GM21737 (cell line): ENCODE measurements around the gene TMEM144.

Experiments used
- ATAC-seq: cut with Tn5 transposase; IDR thresholded peaks from one replicate; pipeline ENCODE4 v1.9.1; 2021; ENCODE audit warnings: mild to moderate bottlenecking, moderate library complexity; ENCODE audit not compliant: unreplicated experiment

TMEM144 gene

GRCh38 chr4:158209825-158210807 lies at the start of gene TMEM144:
Gene TMEM144, plus strand, starts transcription at chr4:158210486. Its CDS starts 2,182 bp downstream, at chr4:158212668.
- ATAC-seq, result peak; percentile 92

- ATAC-seq, result no peak
Measured at GRCh38 chr4:158161551-158162354, 48.5 kb upstream of the TMEM144 start.

DNA sequence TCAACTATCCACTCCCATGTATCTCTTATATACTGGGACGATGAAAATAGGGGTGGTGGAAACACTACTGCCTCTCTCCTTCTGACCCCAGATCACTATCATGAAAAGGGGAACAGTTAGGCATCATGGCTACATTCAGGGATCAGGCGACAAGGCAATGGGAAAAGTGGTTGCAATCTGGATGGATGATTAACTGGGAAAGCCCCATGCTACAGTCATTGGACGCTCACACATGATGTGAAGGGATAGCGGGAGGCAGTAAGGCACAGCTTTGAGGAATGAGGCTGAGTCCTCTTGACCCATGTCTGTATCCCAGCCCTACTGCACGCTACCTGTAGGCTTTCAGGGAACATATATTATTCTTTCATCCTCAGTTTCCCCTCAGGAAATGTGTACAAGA lies 47.7 kb upstream of the TMEM144 start:
- ATAC-seq, result no peak

DNA sequence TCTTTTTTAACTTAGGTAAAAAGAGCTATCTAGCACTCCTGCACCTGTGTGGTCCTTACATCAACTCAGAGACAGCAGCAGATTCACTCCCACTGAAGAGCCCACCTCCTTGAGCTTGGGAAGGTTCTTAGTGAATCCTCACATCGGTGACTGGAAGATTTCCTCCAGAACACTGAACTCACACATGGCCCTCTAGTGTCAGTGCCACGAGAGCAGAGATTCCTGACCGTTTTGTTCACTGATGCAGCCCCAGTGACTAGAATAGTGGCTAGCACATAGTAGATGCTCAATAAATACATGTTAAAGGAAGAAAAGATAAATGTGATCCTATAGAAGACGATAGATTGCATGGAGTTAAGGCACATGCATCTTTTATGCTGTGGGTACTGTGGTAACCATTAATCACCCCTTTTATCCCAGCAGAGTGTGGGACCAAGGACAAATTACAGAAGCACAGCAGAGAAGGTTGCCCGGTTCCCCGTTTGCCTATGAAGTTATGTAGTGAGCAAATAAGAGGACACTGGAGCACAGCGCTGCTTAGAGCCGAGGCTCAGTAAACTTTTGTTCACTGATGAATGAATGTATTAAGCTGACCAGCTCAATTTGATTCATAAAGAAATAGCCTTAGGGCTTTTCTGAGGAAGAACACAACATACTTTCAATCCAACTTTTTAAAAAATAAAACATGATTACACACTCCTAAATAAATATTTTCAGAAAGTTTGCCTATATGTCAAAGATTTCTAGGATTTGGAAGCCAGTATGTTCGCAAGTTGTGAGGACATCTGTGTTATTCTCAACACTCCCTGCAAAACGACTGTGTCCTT lies 46.1 kb upstream of the TMEM144 start:
- no peak for ATAC-seq

DNA sequence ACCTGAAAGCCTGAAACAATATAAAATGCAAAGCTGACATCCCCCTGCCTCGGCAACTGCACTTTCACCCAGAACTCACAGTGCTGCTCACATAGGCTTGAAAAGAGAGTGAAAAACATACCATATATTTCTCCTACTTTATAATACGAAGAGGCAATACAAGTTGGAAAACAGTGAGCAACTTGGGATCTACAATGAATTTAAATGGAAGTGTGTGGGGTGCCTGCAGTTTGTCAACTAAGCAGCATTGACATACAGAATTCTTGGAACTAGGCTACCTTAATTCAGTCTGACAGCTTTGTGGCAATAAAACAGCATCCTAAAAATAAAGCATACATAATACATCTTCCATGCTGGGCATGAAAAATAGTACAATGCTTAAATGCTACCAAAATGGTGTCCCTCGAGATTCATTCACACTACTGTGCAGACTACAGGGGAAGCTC lies 45.5 kb upstream of the TMEM144 start:
- no peak for ATAC-seq

- no peak for ATAC-seq
Measured at GRCh38 chr4:158166701-158167100, 43.6 kb upstream of the TMEM144 start.

- no peak for ATAC-seq
Measured at GRCh38 chr4:158168606-158169005, 41.7 kb upstream of the TMEM144 start.

GRCh38 chr4:158169506-158169905 lies 40.8 kb upstream of the TMEM144 start:
- no peak for ATAC-seq

GRCh38 chr4:158169931-158170690 lies 40.2 kb upstream of the TMEM144 start:
- no peak for ATAC-seq

GRCh38 chr4:158170691-158171561 lies 39.4 kb upstream of the TMEM144 start:
- ATAC-seq, result no peak

DNA sequence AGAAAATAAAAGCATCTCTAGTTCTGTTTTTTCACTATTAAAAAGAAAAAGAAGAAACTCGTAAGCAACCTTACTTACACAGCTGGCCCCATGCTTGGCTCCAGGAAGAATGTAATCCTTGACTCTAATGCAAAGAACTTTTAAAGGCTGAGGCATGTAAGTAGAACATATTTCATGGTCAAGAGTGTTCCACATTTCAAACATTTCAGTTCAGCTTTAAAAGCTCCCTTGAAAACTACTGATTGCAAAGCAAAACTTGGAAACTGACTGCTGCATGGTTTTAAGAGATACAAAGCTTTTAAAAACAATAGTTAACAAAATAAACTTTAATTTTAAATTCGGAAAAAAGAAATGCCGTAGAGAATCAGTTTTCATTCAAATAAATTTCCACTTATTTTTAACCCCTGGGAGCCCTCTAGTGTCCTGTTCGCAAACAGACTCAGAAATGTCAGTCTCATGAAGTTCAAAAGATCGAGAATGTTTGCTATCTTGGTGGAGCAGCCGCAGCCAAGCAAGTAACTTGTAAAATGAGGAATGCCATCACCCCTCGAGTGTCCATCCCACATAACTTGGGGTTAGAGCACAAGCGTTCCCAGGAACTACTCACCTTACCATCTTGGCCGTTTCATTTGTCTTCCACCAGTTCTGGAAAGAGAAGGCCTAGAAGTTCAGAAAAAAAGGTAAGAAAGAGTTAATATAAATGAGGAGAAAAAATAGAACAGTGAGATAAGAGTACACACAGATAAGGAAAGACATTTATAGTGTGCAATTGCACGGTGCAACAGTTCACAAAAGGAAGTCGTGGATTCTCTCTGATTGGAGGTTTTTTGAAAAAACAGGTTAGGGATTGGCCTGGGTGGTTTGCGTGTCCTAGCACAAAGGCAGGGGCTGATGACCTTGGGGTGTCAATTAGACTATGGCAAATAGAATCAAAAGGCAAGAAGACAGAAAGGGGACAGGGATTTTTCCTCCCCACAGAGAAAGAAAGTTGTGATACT lies 37.7 kb upstream of the TMEM144 start, which contains the start of gene GASK1B:
Gene GASK1B, minus strand, starts transcription at position 765 of the 998 bp plus-strand sequence. CDS start 1,650 bp downstream, outside the sequence.
- no peak for ATAC-seq

DNA sequence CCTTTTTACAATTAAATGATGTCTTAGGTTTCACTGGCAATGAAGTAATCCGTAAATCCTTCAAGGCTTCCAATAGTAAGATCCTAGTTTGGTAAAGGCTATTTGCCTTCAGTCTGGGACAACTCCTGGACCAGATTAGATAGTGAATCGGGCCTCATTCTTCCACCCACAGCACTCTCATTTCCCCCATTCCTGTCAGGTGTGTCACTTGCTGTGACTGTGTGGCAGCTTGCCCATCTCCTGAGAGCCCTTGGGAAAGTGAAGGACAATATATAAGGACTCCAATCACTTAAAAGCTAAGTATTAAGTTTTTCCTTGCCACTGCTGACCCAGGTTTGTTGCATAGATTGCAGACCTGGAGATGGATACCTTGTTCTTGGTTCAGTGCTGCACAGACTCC lies 34.2 kb upstream of the TMEM144 start:
- ATAC-seq, result no peak

GRCh38 chr4:158176776-158177175 lies 33.5 kb upstream of the TMEM144 start:
- ATAC-seq, result no peak

DNA sequence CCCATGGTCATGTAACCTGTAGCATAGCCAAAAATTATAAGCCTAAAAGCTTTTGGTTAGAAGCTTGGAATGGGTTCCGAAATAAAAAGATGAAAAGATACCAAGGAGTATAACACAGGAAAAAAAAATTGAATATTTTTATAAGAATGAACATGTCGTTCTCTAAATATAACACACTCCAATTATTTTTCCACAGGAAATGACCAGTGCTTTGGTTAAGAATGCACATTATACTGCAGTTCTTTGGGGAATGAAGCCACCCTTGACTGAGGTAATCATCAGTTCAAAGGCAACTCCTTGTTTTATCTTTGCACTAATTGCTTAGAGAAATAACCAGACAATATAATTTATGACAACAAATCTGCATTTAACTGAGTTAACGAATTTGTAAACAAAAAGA lies 30.8 kb upstream of the TMEM144 start:
- no peak for ATAC-seq

GRCh38 chr4:158181906-158182305 lies 28.4 kb upstream of the TMEM144 start:
- ATAC-seq, result no peak

- no peak for ATAC-seq
Measured at GRCh38 chr4:158182736-158183135, 27.6 kb upstream of the TMEM144 start.

GRCh38 chr4:158186815-158187214 lies 23.5 kb upstream of the TMEM144 start:
- no peak for ATAC-seq

DNA sequence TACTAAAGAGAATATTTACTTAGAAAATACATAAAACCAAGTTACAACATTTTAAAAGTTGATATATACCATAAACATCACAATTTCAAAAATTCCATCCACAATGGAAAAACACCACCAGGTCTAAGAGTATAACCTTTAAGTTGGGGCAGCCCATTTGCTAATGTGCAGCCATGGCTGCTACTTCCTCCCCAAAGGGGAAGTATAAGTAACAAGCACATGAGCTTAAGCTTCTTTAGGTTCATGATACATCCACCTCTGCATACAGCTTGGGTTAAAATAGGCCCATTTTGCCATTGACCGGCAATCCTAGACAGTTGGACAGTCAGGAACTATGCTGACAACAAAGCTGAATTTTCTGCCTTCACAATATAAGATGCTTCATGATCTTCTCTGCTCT lies 20.9 kb upstream of the TMEM144 start:
- ATAC-seq, result no peak
